NT2/D1 (cell line): ENCODE measurements around the gene CDC42EP3.

Experiments used
- SUZ12 ChIP-seq: IDR thresholded peaks from 2 replicates; pipeline ENCODE4 v1.6.1; 2011; ENCODE audit not compliant: insufficient read length, insufficient read depth; ENCODE audit errors: extremely low read depth
- YY1 ChIP-seq: IDR thresholded peaks from 2 replicates; pipeline ENCODE4 v1.6.1; 2011; ENCODE audit not compliant: insufficient read length, insufficient read depth
- ZNF274 ChIP-seq: IDR thresholded peaks from 2 replicates; pipeline ENCODE4 v1.6.1; 2011; ENCODE audit warnings: mild to moderate bottlenecking, low read depth, low read length

DNA sequence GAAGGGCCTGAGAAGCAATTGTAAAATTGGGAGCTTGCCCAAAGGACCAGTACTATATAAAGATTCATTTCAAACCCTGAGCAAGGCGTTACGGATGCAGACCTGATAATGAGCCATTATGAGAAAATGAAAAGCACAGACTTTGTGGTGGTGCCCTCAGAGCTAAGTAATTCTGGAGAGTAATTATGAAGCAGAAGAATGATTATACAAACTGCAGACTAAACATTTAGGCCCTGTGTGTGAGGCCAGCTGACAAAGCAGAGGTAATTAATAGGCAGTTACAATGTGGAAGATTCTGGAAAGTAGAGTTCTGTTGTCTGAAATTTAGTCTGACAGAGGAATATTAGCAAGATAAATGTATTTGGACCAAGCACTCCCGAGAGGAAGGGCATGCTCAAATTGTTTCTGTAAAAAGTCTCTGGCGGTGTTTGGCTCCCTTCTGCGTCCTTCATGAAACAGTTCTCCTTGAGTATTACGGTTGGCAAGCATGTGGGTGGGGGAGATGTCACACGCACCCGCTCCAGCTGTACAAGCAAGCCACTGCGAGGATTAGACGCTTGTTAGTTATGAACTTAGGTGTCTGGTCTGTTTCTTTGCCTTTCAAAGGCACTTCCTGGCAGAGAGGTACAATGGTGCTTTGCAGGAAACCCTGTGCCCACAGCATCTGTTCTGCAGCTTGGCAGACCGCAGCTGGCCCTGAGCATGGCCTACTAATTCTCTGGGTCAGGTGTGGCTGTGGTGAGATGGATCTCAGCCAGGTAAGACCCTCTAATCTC lies 45.5 kb downstream of the CDC42EP3 start:
- no peak for TF ChIP-seq SUZ12
- no peak for TF ChIP-seq YY1
- TF ChIP-seq ZNF274, result no peak
